ENCODE results near the gene CLPSL2.

DNA sequence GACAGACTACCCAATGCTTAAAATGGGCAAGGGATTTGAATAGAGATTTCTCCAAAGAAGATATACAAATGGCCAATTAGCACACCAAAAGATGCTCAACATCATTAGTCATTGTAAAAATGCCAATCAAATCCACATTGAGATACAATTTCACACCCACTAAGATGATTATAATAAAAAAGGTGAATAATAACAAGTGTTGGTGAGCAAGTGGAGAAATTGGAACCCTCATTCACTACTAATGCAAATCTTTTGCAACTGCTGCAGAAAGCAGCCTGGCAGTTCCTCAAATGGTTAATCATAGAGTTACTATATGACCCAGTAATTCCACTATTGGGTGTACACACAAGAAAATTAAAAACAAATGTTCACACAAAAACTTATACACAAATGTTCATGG lies 41.1 kb downstream of the CLPSL2 start:
- TF ChIP-seq, protein P1, sequence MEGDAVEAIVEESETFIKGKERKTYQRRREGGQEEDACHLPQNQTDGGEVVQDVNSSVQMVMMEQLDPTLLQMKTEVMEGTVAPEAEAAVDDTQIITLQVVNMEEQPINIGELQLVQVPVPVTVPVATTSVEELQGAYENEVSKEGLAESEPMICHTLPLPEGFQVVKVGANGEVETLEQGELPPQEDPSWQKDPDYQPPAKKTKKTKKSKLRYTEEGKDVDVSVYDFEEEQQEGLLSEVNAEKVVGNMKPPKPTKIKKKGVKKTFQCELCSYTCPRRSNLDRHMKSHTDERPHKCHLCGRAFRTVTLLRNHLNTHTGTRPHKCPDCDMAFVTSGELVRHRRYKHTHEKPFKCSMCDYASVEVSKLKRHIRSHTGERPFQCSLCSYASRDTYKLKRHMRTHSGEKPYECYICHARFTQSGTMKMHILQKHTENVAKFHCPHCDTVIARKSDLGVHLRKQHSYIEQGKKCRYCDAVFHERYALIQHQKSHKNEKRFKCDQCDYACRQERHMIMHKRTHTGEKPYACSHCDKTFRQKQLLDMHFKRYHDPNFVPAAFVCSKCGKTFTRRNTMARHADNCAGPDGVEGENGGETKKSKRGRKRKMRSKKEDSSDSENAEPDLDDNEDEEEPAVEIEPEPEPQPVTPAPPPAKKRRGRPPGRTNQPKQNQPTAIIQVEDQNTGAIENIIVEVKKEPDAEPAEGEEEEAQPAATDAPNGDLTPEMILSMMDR (IDR thresholded peaks at IDR 0.05): no peak
- no peak for TF ChIP-seq POLR2A (IDR thresholded peaks at IDR 0.05; ENCODE audit: low read depth)
- no peak for TF ChIP-seq POLR2AphosphoS5 (IDR thresholded peaks at IDR 0.05)
- no peak for TF ChIP-seq EP300 (IDR thresholded peaks at IDR 0.05)

Measured in esophagus muscularis mucosa (tissue), 4 donors.